H1 (cell line): ENCODE results near the gene TSPAN32. TPM values are rescaled to one million over a fixed set of nuclear protein-coding genes. Genes with fewer than 3 reads are reported as not detected.

Experiments
- CTCF ChIA-PET: fragments of 300-600 bp; sonication (Branson Sonifier 250); formaldehyde crosslinking; loops from one replicate; lab custom pipeline; 2021; ENCODE audit not compliant: partially characterized antibody; lab: Charles Lee
- POLR2A ChIA-PET: fragments of 300-600 bp; sonication (Branson Sonifier 250); formaldehyde crosslinking; loops from one replicate; lab custom pipeline; 2021; ENCODE audit warnings: inconsistent platforms; ENCODE audit not compliant: partially characterized antibody; lab: Charles Lee
- DNase-seq, 2 experiments: peaks; one replicate each; pipeline versions ENCODE4 v3.0.0 to v3.0.0-alpha.2; 2010 to 2022; ENCODE audit warnings: low spot score in 2 of 2, low read depth in 1 of 2, mixed read lengths in 1 of 2
- FAIRE-seq: peaks from 2 replicates; lab custom pipeline; 2011; peaks lifted over from hg19 to GRCh38; lab: Jason Lieb, UNC
- H2AFZ ChIP-seq: 2 replicates; pipeline ENCODE4 v1.8.1; 2012; ENCODE audit warnings: low read length, inconsistent platforms
- H2AK5ac ChIP-seq: 2 replicates; pipeline ENCODE4 v1.6.1; 2013; ENCODE audit warnings: low read depth, low read length
- H2BK120ac ChIP-seq: replicated peaks from 2 replicates; pipeline ENCODE3; 2013; ENCODE audit warnings: low read depth, low read length, inconsistent platforms
- H2BK12ac ChIP-seq: 2 replicates; pipeline ENCODE4 v1.6.1; 2013; ENCODE audit warnings: low read depth, low read length
- H2BK15ac ChIP-seq: 2 replicates; pipeline ENCODE4 v1.6.1; 2013; ENCODE audit warnings: low read length
- H2BK20ac ChIP-seq: 2 replicates; pipeline ENCODE4 v1.6.1; 2013; ENCODE audit warnings: low read length
- H2BK5ac ChIP-seq: 2 replicates; pipeline ENCODE4 v1.6.1; 2013; ENCODE audit warnings: low read depth, low read length
- H3K14ac ChIP-seq: 2 replicates; pipeline ENCODE4 v1.6.1; 2013; ENCODE audit warnings: inconsistent platforms; ENCODE audit not compliant: insufficient read length
- H3K18ac ChIP-seq: 2 replicates; pipeline ENCODE4 v1.6.1; 2013; ENCODE audit warnings: low read length; ENCODE audit errors: extremely low read depth
- H3K23ac ChIP-seq: 2 replicates; pipeline ENCODE4 v1.6.1; 2013; ENCODE audit warnings: inconsistent platforms; ENCODE audit not compliant: insufficient read length
- H3K23me2 ChIP-seq: 2 replicates; pipeline ENCODE4 v1.6.1; 2013; ENCODE audit warnings: low read depth, low read length
- H3K27ac ChIP-seq: 2 replicates; pipeline ENCODE4 v1.6.1; 2011; ENCODE audit warnings: low read depth, low read length, inconsistent platforms
- H3K27me3 ChIP-seq, 4 experiments: replicated peaks in 1 of 4; 1 replicate in 1 of 4; 2 replicates in 3 of 4; pipeline versions ENCODE4 v1.6.1 to v1.8.1; 2011 to 2013; ENCODE audit warnings: low read length in 3 of 4, mild to moderate bottlenecking in 3 of 4, inconsistent platforms in 2 of 4, mixed read lengths in 2 of 4, moderate library complexity in 1 of 4; ENCODE audit not compliant: control insufficient read depth in 3 of 4, insufficient read depth in 3 of 4; ENCODE audit errors: extremely low read depth in 1 of 4
- H3K36me3 ChIP-seq, 4 experiments: 2 replicates each; pipeline versions ENCODE4 v1.6.1 to v1.8.1; 2011 to 2013; ENCODE audit warnings: mild to moderate bottlenecking in 4 of 4, low read length in 3 of 4, moderate library complexity in 2 of 4, control low read depth in 1 of 4, inconsistent platforms in 1 of 4; ENCODE audit not compliant: insufficient read depth in 4 of 4, control insufficient read depth in 2 of 4
- H3K4ac ChIP-seq: replicated peaks from 2 replicates; pipeline ENCODE3; 2013; ENCODE audit warnings: low read length, low read depth, mixed read lengths, inconsistent platforms; ENCODE audit not compliant: insufficient read length
- H3K4me1 ChIP-seq, 4 experiments: replicated peaks in 1 of 4; 1 replicate in 1 of 4; 2 replicates in 3 of 4; pipeline versions ENCODE4 v1.6.1 to v1.8.1; 2011 to 2013; ENCODE audit warnings: low read length in 3 of 4, inconsistent platforms in 2 of 4, mixed read lengths in 1 of 4; ENCODE audit not compliant: insufficient read depth in 4 of 4, control insufficient read depth in 3 of 4
- H3K4me2 ChIP-seq, 2 experiments: 2 replicates each; pipeline versions ENCODE4 v1.6.1 to v1.8.1; 2011 to 2013; ENCODE audit warnings: low read depth in 2 of 2, low read length in 2 of 2, control low read depth in 1 of 2, inconsistent platforms in 1 of 2, mild to moderate bottlenecking in 1 of 2; ENCODE audit not compliant: insufficient read depth in 1 of 2
- H3K4me3 ChIP-seq, 4 experiments: fragments of 200-600, 300-600 bp in 1 of 4; sonication (generic), shearing (Covaris generic), sonication (Bioruptor Twin) in 1 of 4; 2 replicates each; pipeline versions ENCODE4 v1.5.1 to v1.8.1; 2011 to 2016; ENCODE audit warnings: low read length in 4 of 4, low read depth in 3 of 4, control low read depth in 2 of 4, inconsistent platforms in 2 of 4, mild to moderate bottlenecking in 2 of 4, mixed read lengths in 1 of 4, moderate library complexity in 1 of 4; ENCODE audit not compliant: insufficient read depth in 2 of 4; ENCODE audit errors: extremely low read depth in 1 of 4
- H3K56ac ChIP-seq: replicated peaks from 2 replicates; pipeline ENCODE3; 2013; ENCODE audit warnings: low read depth, mild to moderate bottlenecking, mixed read lengths, low read length, inconsistent platforms; ENCODE audit not compliant: insufficient read length
- H3K79me1 ChIP-seq: 2 replicates; pipeline ENCODE4 v1.6.1; 2013; ENCODE audit warnings: low read depth, low read length, control low read depth
- H3K79me2 ChIP-seq, 2 experiments: 2 replicates each; pipeline versions ENCODE4 v1.6.1 to v1.8.1; 2012 to 2013; ENCODE audit warnings: low read length in 2 of 2, mild to moderate bottlenecking in 2 of 2, inconsistent platforms in 1 of 2; ENCODE audit not compliant: insufficient read depth in 2 of 2, control insufficient read depth in 1 of 2
- H3K9ac ChIP-seq, 4 experiments: replicated peaks in 1 of 4; 1 replicate in 1 of 4; 2 replicates in 3 of 4; pipeline versions ENCODE4 v1.6.1 to v1.8.1; 2011 to 2013; ENCODE audit warnings: low read depth in 3 of 4, low read length in 3 of 4, control low read depth in 2 of 4, mild to moderate bottlenecking in 2 of 4, moderate library complexity in 2 of 4, inconsistent platforms in 1 of 4; ENCODE audit errors: extremely low read depth in 1 of 4
- H3K9me3 ChIP-seq, 2 experiments: 2 replicates each; pipeline versions ENCODE4 v1.6.1 to v1.8.1; 2012 to 2013; ENCODE audit warnings: mild to moderate bottlenecking in 2 of 2, moderate library complexity in 2 of 2, control low read depth in 1 of 2, inconsistent platforms in 1 of 2, low read depth in 1 of 2, low read length in 1 of 2, mixed read lengths in 1 of 2; ENCODE audit not compliant: insufficient read depth in 2 of 2
- H4K20me1 ChIP-seq, 2 experiments: replicated peaks in 1 of 2; 2 replicates each; pipeline versions ENCODE3 to v1.8.1; 2011 to 2013; ENCODE audit warnings: inconsistent platforms in 2 of 2, low read length in 2 of 2, mild to moderate bottlenecking in 1 of 2; ENCODE audit not compliant: insufficient read depth in 2 of 2, control insufficient read depth in 1 of 2
- H4K5ac ChIP-seq: 2 replicates; pipeline ENCODE4 v1.6.1; 2013; ENCODE audit warnings: low read length, low read depth, mixed read lengths, inconsistent platforms; ENCODE audit not compliant: insufficient read length
- H4K8ac ChIP-seq: 2 replicates; pipeline ENCODE4 v1.8.0; 2013; ENCODE audit warnings: mild to moderate bottlenecking, moderate library complexity, low read length, inconsistent platforms; ENCODE audit not compliant: insufficient read depth; ENCODE audit errors: extremely low read depth
- H4K91ac ChIP-seq: replicated peaks from 2 replicates; pipeline ENCODE3; 2013; ENCODE audit warnings: low read length, mixed read lengths, inconsistent platforms; ENCODE audit not compliant: insufficient read length
- BCL11A ChIP-seq, 2 experiments: IDR thresholded peaks; one replicate each; pipeline ENCODE4 v1.6.1; 2011; ENCODE audit warnings: low read depth in 2 of 2, low read length in 2 of 2, mild to moderate bottlenecking in 2 of 2
- BRCA1 ChIP-seq: IDR thresholded peaks from 2 replicates; pipeline ENCODE4 v1.6.1; 2012; ENCODE audit warnings: low read depth, low read length, improper control_type of control experiment
- CHD1 ChIP-seq: IDR thresholded peaks from 2 replicates; pipeline ENCODE4 v1.6.1; 2012; ENCODE audit warnings: low read depth, low read length, improper control_type of control experiment
- EGR1 ChIP-seq: IDR thresholded peaks from 2 replicates; pipeline ENCODE4 v1.6.1; 2011; ENCODE audit warnings: low read depth, low read length, borderline replicate concordance
- EZH2 ChIP-seq: fragments of 200-600 bp; sonication (generic); IDR thresholded peaks from 2 replicates; pipeline ENCODE4 v1.7.1; 2012; ENCODE audit warnings: low read depth, mild to moderate bottlenecking, moderate library complexity, low read length, inconsistent platforms; ENCODE audit not compliant: severe bottlenecking
- FOSL1 ChIP-seq: IDR thresholded peaks from 2 replicates; pipeline ENCODE4 v1.6.1; 2011; ENCODE audit warnings: mild to moderate bottlenecking, low read depth, low read length, moderate library complexity; ENCODE audit not compliant: insufficient read depth
- KDM4A ChIP-seq: IDR thresholded peaks from one replicate; pipeline ENCODE4 v1.7.1; 2012; ENCODE audit warnings: low read depth, mild to moderate bottlenecking, moderate library complexity, low read length, inconsistent platforms; ENCODE audit not compliant: severe bottlenecking
- MAX ChIP-seq: IDR thresholded peaks from 2 replicates; pipeline ENCODE4 v1.6.1; 2012; ENCODE audit warnings: inconsistent platforms
- NRF1 ChIP-seq: IDR thresholded peaks from 2 replicates; pipeline ENCODE4 v1.6.1; 2011; ENCODE audit warnings: mild to moderate bottlenecking, low read depth, low read length, improper control_type of control experiment
- RNF2 ChIP-seq: fragments of 200-900, 300-1000 bp; sonication (generic); IDR thresholded peaks from 2 replicates; pipeline ENCODE4 v1.7.1; 2016; ENCODE audit warnings: borderline replicate concordance, low read depth, mild to moderate bottlenecking, antibody characterized with exemption, low read length; ENCODE audit not compliant: poor library complexity, severe bottlenecking; ENCODE audit errors: missing control alignments
- SAP30 ChIP-seq: fragments of 300-600 bp; sonication (generic); IDR thresholded peaks from 2 replicates; pipeline ENCODE4 v1.7.1; 2012; ENCODE audit warnings: low read length, moderate library complexity, mild to moderate bottlenecking, inconsistent platforms; ENCODE audit not compliant: insufficient read depth, insufficient replicate concordance
- SP4 ChIP-seq: IDR thresholded peaks from 2 replicates; pipeline ENCODE4 v1.6.1; 2012; ENCODE audit warnings: low read length, inconsistent platforms
- SRF ChIP-seq: IDR thresholded peaks from 2 replicates; pipeline ENCODE4 v1.6.1; 2011; ENCODE audit warnings: mild to moderate bottlenecking, low read depth, low read length, moderate library complexity
- YY1 ChIP-seq: IDR thresholded peaks from 2 replicates; pipeline ENCODE4 v1.6.1; 2011; ENCODE audit warnings: low read depth, mild to moderate bottlenecking, low read length
- WGBS, 2 experiments: shearing (Covaris generic) in 1 of 2; methylation state at CpG; one replicate each; pipeline versions ENCODE4 v1.1.6 to v1.1.7; 2013 to 2015; ENCODE audit warnings: low lambda C conversion rate in 2 of 2, mixed read lengths in 2 of 2, inconsistent platforms in 1 of 2, low coverage in 1 of 2, missing lambda C conversion rate in 1 of 2; ENCODE audit not compliant: insufficient replicate concordance in 2 of 2, insufficient coverage in 1 of 2, insufficient read length in 1 of 2; ENCODE audit errors: extremely low coverage in 1 of 2, missing lambda C conversion rate in 1 of 2; 5-methylcytosine and 5-hydroxymethylcytosine counted together
- polyA plus RNA-seq, 7 experiments: library from polyadenylated mRNA; depleted of rRNA in 3 of 7; stranded (reverse) in 5 of 7; unstranded in 2 of 7; fragments of >200 nt in 5 of 7; fragments of 200-250 nt in 2 of 7; gene quantifications; 1 replicate in 5 of 7; 2 replicates in 1 of 7; 4 replicates in 1 of 7; pipeline versions ENCODE4 v1.2.1 to v1.2.3, GENCODE V29; 2011 to 2013; ENCODE audit warnings: missing spikeins in 2 of 7, mixed read lengths in 2 of 7
- total RNA-seq: library from RNA; stranded (reverse); fragmentation: NEBNext Ultra II Directional; extraction: Animal tissue kit (Norgen Biotek cat#: 25700); gene quantifications from 2 replicates; pipeline ENCODE4 v1.2.1, GENCODE V29; 2021

TSPAN32 gene
- total and polyA plus RNA-seq, 2 of the 8 experiments (the other 6 are each of a cell fraction or from before 2014, with no cell fraction given): not detected

- Histone ChIP-seq H2BK15ac (no peak overlapping the region), H2BK120ac (no peak overlapping the region), H4K5ac (no peak overlapping the region), H4K91ac (no peak overlapping the region), H4K20me1 (no peaks in the 10 kb centered on the region), H4K8ac (no peak overlapping the region), H3K4me1 (peaks cover 0 to 15% (median 4%) of the 10 kb centered on the region in 4 experiments; a peak in 4 of 7 replicates), H3K23me2 (peaks cover 8% of the 10 kb centered on the region; the same call in 1 of the 2 replicates), H2BK5ac (no peak overlapping the region), H3K14ac (no peak overlapping the region), H3K56ac (no peak overlapping the region), H3K9me3 (peaks cover 0 to 12% of the 10 kb centered on the region in 2 experiments; a peak in 1 of 4 replicates), H3K18ac (no peak overlapping the region), H2AK5ac (no peak overlapping the region), H3K27ac (no peak overlapping the region), H3K4me2 (no peak overlapping the region), H3K79me1 (no peaks in the 10 kb centered on the region), H3K9ac (no peak overlapping the region), H3K27me3 (peaks cover 19 to 57% (median 52%) of the 10 kb centered on the region in 4 experiments), H2AFZ (no peak overlapping the region), H3K23ac (no peak overlapping the region), H3K36me3 (peaks cover 0 to 6% (median 0%) of the 10 kb centered on the region in 4 experiments; a peak in 1 of 8 replicates), H3K4me3 (no peak overlapping the region), H3K79me2 (no peaks in the 10 kb centered on the region), H2BK20ac (no peak overlapping the region), H2BK12ac (no peak overlapping the region), H3K4ac (no peak overlapping the region)
- WGBS, 2 experiments: 89% methylated on average over 12 of the region's 12 CpGs; no CpG with 5 or more reads in 1 of the 2 experiments
- no peak for FAIRE-seq
- ChIA-PET CTCF (interaction anchor here (0.6 to 6.6 kb wide), 5 partner anchors 10 to 581 kb away, joined by 3 to 26 read pairs (median 3); no protein-coding TSS in a partner anchor), POLR2A (no interaction called here)
- no peak for DNase-seq
- no peak for TF ChIP-seq SP4
- no peak for TF ChIP-seq KDM4A
- TF ChIP-seq YY1: no peak
- no peak for TF ChIP-seq FOSL1
- TF ChIP-seq SAP30: no peak
- TF ChIP-seq EZH2: no peak
- no peak for TF ChIP-seq EGR1
- TF ChIP-seq MAX: no peak
- TF ChIP-seq SRF: no peak
- no peak for TF ChIP-seq BCL11A (IDR thresholded peaks at IDR 0.05; ENCODE audit: low read depth in 2 of 2, low read length in 2 of 2)
- no peak for TF ChIP-seq NRF1
- TF ChIP-seq CHD1: no peak
- TF ChIP-seq BRCA1: no peak
- no peak for TF ChIP-seq RNF2
Measured at GRCh38 chr11:2273771-2274170, 28.0 kb upstream of the TSPAN32 start.
